Activated CD4-positive, alpha-beta memory T cell treated with anti-CD3 and anti-CD28 coated beads, Interleukin-2, amount 10 ng/mL, durations not matched to agents 7 days and 5 days (primary cell): Measurements from ENCODE around the gene MGAT4A. TPM values are rescaled to one million over a fixed set of nuclear protein-coding genes. Genes with fewer than 3 reads are reported as not detected.

ENCODE experiments used
- CTCF ChIA-PET: fragments of 350-600 bp; sonication (Branson Sonifier 250); formaldehyde crosslinking; loops from one replicate; lab custom pipeline; 2021; ENCODE audit warnings: antibody characterized with exemption, inconsistent platforms; lab: Charles Lee
- POLR2A ChIA-PET: fragments of 350-600 bp; sonication (Branson Sonifier 250); formaldehyde crosslinking; loops from one replicate; lab custom pipeline; 2021; ENCODE audit warnings: antibody characterized with exemption; lab: Charles Lee
- DNase-seq: peaks from one replicate; pipeline ENCODE4 v3.0.0-alpha.2; 2020
- H3K27ac Mint-ChIP-seq: one replicate; pipeline ENCODE4 v1.8.0; 2021; ENCODE audit warnings: mild to moderate bottlenecking, mixed read lengths
- H3K27me3 Mint-ChIP-seq: one replicate; pipeline ENCODE4 v1.8.0; 2021; ENCODE audit warnings: mixed read lengths
- H3K36me3 Mint-ChIP-seq: one replicate; pipeline ENCODE4 v1.8.0; 2021; ENCODE audit warnings: low read depth, mixed read lengths
- H3K4me1 Mint-ChIP-seq: one replicate; pipeline ENCODE4 v1.8.0; 2021; ENCODE audit warnings: mixed read lengths
- H3K4me3 Mint-ChIP-seq: one replicate; pipeline ENCODE4 v1.8.0; 2021; ENCODE audit warnings: mild to moderate bottlenecking, mixed read lengths
- H3K9me3 Mint-ChIP-seq: one replicate; pipeline ENCODE4 v1.8.0; 2021; ENCODE audit warnings: mixed read lengths
- total RNA-seq, 2 experiments: library from RNA; stranded (reverse); gene quantifications; one replicate each; pipeline ENCODE4 v1.2.3, GENCODE V29; 2021

MGAT4A gene
- total RNA-seq, 2 experiments from 2014 or later: 69.8 to 80.6 TPM

GRCh38 chr2:98647636-98648035, 83.3 kb downstream of the MGAT4A start:
- no peaks in the 10 kb centered on the region for H3K27me3 Mint-ChIP-seq
- ChIA-PET POLR2A (interaction anchor here (2.1 kb wide), 1 partner anchor 174 kb away, joined by 5 read pairs; no protein-coding TSS in a partner anchor), CTCF (no interaction called here)
- DNase-seq: no peak
- peaks cover 50% of the 10 kb centered on the region for H3K36me3 Mint-ChIP-seq
- H3K4me3 Mint-ChIP-seq: no peak overlapping the region
- peaks cover 33% of the 10 kb centered on the region for H3K4me1 Mint-ChIP-seq
- H3K27ac Mint-ChIP-seq: no peak overlapping the region
- no peaks in the 10 kb centered on the region for H3K9me3 Mint-ChIP-seq

GRCh38 chr2:98643496-98644100, 87.3 kb downstream of the MGAT4A start:
- POLR2A ChIA-PET: no interaction called here
- H3K9me3 Mint-ChIP-seq: no peaks in the 10 kb centered on the region
- H3K36me3 Mint-ChIP-seq: peaks cover 47% of the 10 kb centered on the region
- CTCF ChIA-PET: no interaction called here
- no peak overlapping the region for H3K27ac Mint-ChIP-seq
- H3K27me3 Mint-ChIP-seq: no peaks in the 10 kb centered on the region
- H3K4me1 Mint-ChIP-seq: peaks cover 2% of the 10 kb centered on the region
- no peak for DNase-seq
- no peak overlapping the region for H3K4me3 Mint-ChIP-seq

- peaks cover 61% of the 10 kb centered on the region for H3K36me3 Mint-ChIP-seq
- POLR2A ChIA-PET: interaction anchor here (1.0 to 3.7 kb wide), 4 partner anchors 12 to 134 kb away, joined by 3 to 17 read pairs (median 4); partner anchors contain the start of genes COA5 and UNC50
Measured at GRCh38 chr2:98637401-98638147, 93.4 kb downstream of the MGAT4A start.

GRCh38 chr2:98634406-98635092, 96.4 kb downstream of the MGAT4A start:
- no peaks in the 10 kb centered on the region for H3K27me3 Mint-ChIP-seq
- ChIA-PET POLR2A (interaction anchor here (0.5 to 3.7 kb wide), 8 partner anchors 22 to 203 kb away, joined by 3 to 17 read pairs (median 4); partner anchors contain the start of genes COA5 and UNC50), CTCF (interaction anchor here (1.0 to 2.2 kb wide), 9 partner anchors 9 to 450 kb away, joined by 3 to 9 read pairs (median 3); no protein-coding TSS in a partner anchor)
- peaks cover 38% of the 10 kb centered on the region for H3K4me1 Mint-ChIP-seq
- peak overlapping the region; percentile 86 for H3K27ac Mint-ChIP-seq
- no peaks in the 10 kb centered on the region for H3K9me3 Mint-ChIP-seq
- H3K36me3 Mint-ChIP-seq: peaks cover 59% of the 10 kb centered on the region
- H3K4me3 Mint-ChIP-seq: peak overlapping the region; percentile 19
- peak; percentile 58 for DNase-seq

More at GRCh38 chr2:98637401-98638147, 93.4 kb downstream of the MGAT4A start:
- CTCF ChIA-PET: interaction anchor here (1.6 kb wide), 1 partner anchor 12 kb away, joined by 6 read pairs; no protein-coding TSS in a partner anchor
- Mint-ChIP-seq H3K4me1 (peaks cover 38% of the 10 kb centered on the region), H3K27me3 (no peaks in the 10 kb centered on the region), H3K27ac (peak overlapping the region; percentile 87), H3K9me3 (no peaks in the 10 kb centered on the region), H3K4me3 (peak overlapping the region; percentile 61)
- peak; percentile 60 for DNase-seq

GRCh38 chr2:98632351-98632750, 98.6 kb downstream of the MGAT4A start:
- H3K36me3 Mint-ChIP-seq: peaks cover 58% of the 10 kb centered on the region
- no peak for DNase-seq
- H3K4me1 Mint-ChIP-seq: peaks cover 25% of the 10 kb centered on the region
- no peaks in the 10 kb centered on the region for H3K27me3 Mint-ChIP-seq
- ChIA-PET CTCF (interaction anchor here (1.1 kb wide), 1 partner anchor 14 kb away, joined by 3 read pairs; no protein-coding TSS in a partner anchor), POLR2A (interaction anchor here (2.2 kb wide), 1 partner anchor 24 kb away, joined by 10 read pairs; the partner anchor contains the start of genes COA5 and UNC50)
- no peak overlapping the region for H3K27ac Mint-ChIP-seq
- H3K4me3 Mint-ChIP-seq: no peak overlapping the region
- no peaks in the 10 kb centered on the region for H3K9me3 Mint-ChIP-seq

GRCh38 chr2:98623657-98624056, 107.3 kb downstream of the MGAT4A start:
- Mint-ChIP-seq H3K36me3 (peaks cover 42% of the 10 kb centered on the region), H3K4me1 (peaks cover 24% of the 10 kb centered on the region), H3K27me3 (no peaks in the 10 kb centered on the region), H3K27ac (no peak overlapping the region), H3K9me3 (no peaks in the 10 kb centered on the region), H3K4me3 (no peak overlapping the region)
- POLR2A ChIA-PET: no interaction called here
- CTCF ChIA-PET: interaction anchor here (0.9 kb wide), 1 partner anchor 26 kb away, joined by 3 read pairs; no protein-coding TSS in a partner anchor
- DNase-seq: no peak

GRCh38 chr2:98617149-98617548, 113.8 kb downstream of the MGAT4A start:
- peaks cover 25% of the 10 kb centered on the region for H3K4me1 Mint-ChIP-seq
- H3K36me3 Mint-ChIP-seq: peaks cover 62% of the 10 kb centered on the region
- CTCF ChIA-PET: no interaction called here
- no peaks in the 10 kb centered on the region for H3K27me3 Mint-ChIP-seq
- no peak for DNase-seq
- POLR2A ChIA-PET: interaction anchor here (1.8 kb wide), 1 partner anchor 9 kb away, joined by 11 read pairs; the partner anchor contains the start of genes COA5 and UNC50
- no peak overlapping the region for H3K4me3 Mint-ChIP-seq
- H3K9me3 Mint-ChIP-seq: no peaks in the 10 kb centered on the region
- no peak overlapping the region for H3K27ac Mint-ChIP-seq

GRCh38 chr2:98615481-98615880, 115.5 kb downstream of the MGAT4A start:
- no peak overlapping the region for H3K27ac Mint-ChIP-seq
- no peaks in the 10 kb centered on the region for H3K27me3 Mint-ChIP-seq
- H3K4me3 Mint-ChIP-seq: no peak overlapping the region
- POLR2A ChIA-PET: no interaction called here
- CTCF ChIA-PET: no interaction called here
- H3K9me3 Mint-ChIP-seq: no peaks in the 10 kb centered on the region
- peaks cover 67% of the 10 kb centered on the region for H3K36me3 Mint-ChIP-seq
- peaks cover 30% of the 10 kb centered on the region for H3K4me1 Mint-ChIP-seq
- DNase-seq: no peak

- Mint-ChIP-seq H3K9me3 (no peaks in the 10 kb centered on the region), H3K27me3 (no peaks in the 10 kb centered on the region), H3K27ac (no peak overlapping the region), H3K36me3 (peaks cover 67% of the 10 kb centered on the region), H3K4me3 (no peak overlapping the region), H3K4me1 (peaks cover 36% of the 10 kb centered on the region)
- no peak for DNase-seq
- ChIA-PET CTCF (no interaction called here), POLR2A (interaction anchor here (0.6 to 1.8 kb wide), 4 partner anchors 10 to 50 kb away, joined by 3 to 4 read pairs (median 3); no protein-coding TSS in a partner anchor)
Measured at GRCh38 chr2:98614024-98614739, 116.8 kb downstream of the MGAT4A start.

GRCh38 chr2:98608962-98609604, 121.8 kb downstream of the MGAT4A start:
- Mint-ChIP-seq H3K27me3 (no peaks in the 10 kb centered on the region), H3K9me3 (no peaks in the 10 kb centered on the region), H3K36me3 (peaks cover 34% of the 10 kb centered on the region), H3K27ac (peak overlapping the region; percentile 68), H3K4me1 (peaks cover 66% of the 10 kb centered on the region), H3K4me3 (peak overlapping the region; percentile 87)
- ChIA-PET POLR2A (interaction anchor here (0.5 to 2.0 kb wide), 16 partner anchors 9 to 547 kb away, joined by 3 to 17 read pairs (median 4); partner anchors contain the start of gene C2orf15), CTCF (interaction anchor here (0.6 to 1.5 kb wide), 10 partner anchors 9 to 228 kb away, joined by 3 to 5 read pairs (median 3); no protein-coding TSS in a partner anchor)
- DNase-seq: no peak

GRCh38 chr2:98608116-98608961, 122.6 kb downstream of the MGAT4A start, which contains the start of the genes COA5 and UNC50:
COA5 (minus strand) TSS chr2:98608512; CDS start chr2:98608405, 107 bp downstream.
UNC50 (plus strand) TSS chr2:98608589; CDS start chr2:98609760, 1,171 bp downstream.
- CTCF ChIA-PET: interaction anchor here (0.6 to 1.5 kb wide), 10 partner anchors 10 to 229 kb away, joined by 3 to 5 read pairs (median 3); no protein-coding TSS in a partner anchor
- POLR2A ChIA-PET: interaction anchor here (0.6 to 2.0 kb wide), 19 partner anchors 9 to 548 kb away, joined by 3 to 17 read pairs (median 4); no protein-coding TSS in a partner anchor
- H3K4me1 Mint-ChIP-seq: peaks cover 60% of the 10 kb centered on the region

More at GRCh38 chr2:98608116-98608961, 122.6 kb downstream of the MGAT4A start, which contains the start of the genes COA5 and UNC50:
- peak; percentile 93 for DNase-seq
- Mint-ChIP-seq H3K27me3 (no peaks in the 10 kb centered on the region), H3K36me3 (peaks cover 30% of the 10 kb centered on the region), H3K9me3 (no peaks in the 10 kb centered on the region), H3K4me3 (peak within 1 kb of the TSS; percentile 87), H3K27ac (peak within 1 kb of the TSS; percentile 68)
